ENCODE data around the gene PLB1.
"Not testable (repeated sequence)": the region's sequence is repeated elsewhere in the genome, so short reads cannot be mapped to it uniquely, and the experiment has no call there.

PLB1 gene

GRCh38 chr2:28538134-28538533 is 42.3 kb downstream of the PLB1 start:
- no peak for DNase-seq (ENCODE audit: low spot score)

DNA sequence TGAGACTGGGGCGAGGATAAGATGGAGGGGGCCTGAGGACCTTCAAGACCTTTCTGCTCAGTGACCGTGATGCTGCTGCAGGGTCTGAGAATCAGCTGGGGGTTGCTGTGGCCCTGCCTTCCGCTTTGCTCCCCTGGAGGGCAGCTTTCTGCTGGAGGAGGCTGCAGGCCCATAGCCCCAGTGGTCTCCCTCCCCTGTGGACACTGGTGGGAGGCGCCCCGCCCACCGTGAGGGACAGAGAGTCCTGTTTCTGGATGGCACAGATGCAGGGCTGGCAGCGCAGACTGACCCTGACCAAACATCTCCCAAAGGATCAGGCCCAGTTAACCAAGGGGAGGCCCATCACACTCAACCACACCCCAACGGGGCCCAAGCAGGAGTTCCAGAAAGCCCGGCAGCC is 42.8 kb downstream of the PLB1 start:
- no peak for DNase-seq (ENCODE audit: low spot score)

DNA sequence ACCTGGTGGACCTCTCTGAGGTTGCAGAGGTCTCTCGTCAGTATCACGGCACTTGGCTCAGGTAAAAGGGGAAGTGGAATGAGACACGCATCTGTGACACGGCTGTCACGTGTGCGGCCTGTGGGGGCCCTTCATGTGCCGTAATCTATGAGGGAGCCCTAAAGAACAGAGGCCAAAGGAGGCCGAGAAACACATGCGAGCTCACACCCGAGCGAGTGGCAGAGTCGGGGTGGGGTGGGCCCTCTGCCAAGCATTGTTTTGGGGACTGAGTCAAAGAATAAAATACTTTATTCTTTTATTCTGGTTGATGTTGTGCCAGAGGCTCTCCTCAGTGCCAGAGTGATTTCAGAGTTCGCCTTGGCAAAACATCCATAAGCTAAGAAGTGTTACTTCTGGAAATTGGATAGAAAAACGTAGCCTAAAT is 43.3 kb downstream of the PLB1 start:
- no peak for DNase-seq (ENCODE audit: low spot score)

- DNase-seq (ENCODE audit: low spot score): no peak
Measured at GRCh38 chr2:28543316-28544035, 47.6 kb downstream of the PLB1 start.

DNA sequence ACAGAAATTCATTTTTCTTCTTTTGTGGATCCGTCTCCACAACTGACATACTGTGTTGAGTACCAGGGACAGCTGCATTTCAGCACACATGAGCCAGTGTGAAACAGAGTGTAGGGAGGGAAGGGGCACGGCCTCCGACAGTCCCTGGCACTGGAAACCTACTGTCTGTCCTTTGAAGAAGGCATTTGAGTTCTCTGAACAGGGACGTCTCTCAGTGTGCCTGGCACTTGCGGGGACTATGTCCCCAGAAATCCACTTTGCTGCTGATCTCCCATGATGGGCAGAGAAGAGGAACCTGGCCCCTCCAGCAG is 48.1 kb downstream of the PLB1 start:
- no peak for DNase-seq (ENCODE audit: low spot score)

DNA sequence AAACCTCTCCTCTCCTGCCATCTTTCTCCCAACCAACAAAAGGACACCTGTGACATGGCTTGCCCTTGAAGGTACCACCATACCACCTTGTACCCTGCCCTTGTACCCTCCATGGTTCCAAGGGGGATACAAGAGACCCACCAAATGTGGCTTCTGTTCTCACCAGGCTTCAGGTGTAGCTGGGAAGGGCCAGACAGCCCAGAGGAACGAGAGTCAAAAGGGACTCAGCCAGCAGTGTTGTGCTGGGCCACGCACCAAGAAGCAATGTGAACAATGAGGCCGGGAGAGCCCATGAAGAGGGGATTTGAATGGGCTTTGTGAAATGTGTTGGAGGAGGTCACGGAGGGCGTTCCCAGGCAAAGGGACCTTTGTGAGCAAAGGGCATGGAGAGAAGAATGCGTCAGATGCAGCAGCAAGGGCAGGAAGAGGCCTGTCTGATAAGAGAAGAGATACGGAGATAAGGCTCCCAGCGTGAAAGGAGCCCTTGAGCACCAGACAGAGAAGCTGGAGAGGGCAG is 48.6 kb downstream of the PLB1 start:
- DNase-seq (ENCODE audit: low spot score): no peak

GRCh38 chr2:28544922-28545589 is 49.2 kb downstream of the PLB1 start:
- no peak for DNase-seq (ENCODE audit: low spot score)

DNA sequence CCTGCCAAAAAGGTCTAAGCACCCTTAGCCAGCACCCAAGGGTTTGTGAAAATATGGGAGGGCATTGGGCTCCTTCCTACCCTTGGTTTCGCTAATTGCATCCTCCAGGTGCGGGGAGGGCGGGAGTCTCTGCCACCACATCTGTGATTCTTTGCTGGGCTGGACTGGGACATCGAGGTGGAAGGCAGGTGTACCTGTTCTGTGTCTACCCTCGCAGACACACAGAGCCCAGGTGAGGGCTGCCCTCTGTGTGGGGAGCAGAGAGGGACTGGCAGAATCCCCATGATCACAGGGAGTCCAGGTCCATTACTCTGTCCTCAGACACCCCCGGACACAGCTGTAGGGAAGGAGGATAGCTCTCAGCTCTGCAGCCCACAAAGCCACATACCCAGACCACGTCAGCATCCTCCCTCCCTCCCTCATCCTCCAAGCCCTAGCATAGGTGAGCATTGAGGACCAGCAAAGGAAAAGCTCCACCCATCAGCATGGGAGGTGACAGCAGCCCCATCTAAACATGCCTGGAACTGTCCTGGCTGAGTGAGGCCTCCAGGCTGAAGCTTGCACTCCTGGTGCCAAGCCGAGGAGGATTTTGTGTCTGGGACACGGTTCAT is 49.8 kb downstream of the PLB1 start:
- no peak for DNase-seq (ENCODE audit: low spot score)

DNA sequence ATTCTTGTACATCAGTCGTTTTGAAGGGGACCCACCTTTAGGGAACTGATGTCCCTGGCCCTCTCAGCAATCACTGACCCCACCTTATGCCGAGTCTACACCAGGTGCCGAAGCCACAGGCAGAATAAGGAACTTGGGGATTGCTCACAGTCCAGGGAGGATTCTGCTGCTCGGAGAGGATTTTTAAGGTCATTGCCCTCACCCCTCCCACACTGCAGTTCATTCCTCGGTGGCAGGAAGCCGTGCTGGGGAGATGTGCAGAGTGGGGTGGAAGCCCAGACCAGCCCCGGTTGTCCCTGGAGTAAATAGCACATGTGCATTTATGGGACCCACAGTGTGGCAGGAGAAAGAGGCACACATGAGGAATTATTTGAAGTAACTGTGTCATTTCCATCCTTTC is 50.4 kb downstream of the PLB1 start:
- DNase-seq (ENCODE audit: low spot score): no peak

DNA sequence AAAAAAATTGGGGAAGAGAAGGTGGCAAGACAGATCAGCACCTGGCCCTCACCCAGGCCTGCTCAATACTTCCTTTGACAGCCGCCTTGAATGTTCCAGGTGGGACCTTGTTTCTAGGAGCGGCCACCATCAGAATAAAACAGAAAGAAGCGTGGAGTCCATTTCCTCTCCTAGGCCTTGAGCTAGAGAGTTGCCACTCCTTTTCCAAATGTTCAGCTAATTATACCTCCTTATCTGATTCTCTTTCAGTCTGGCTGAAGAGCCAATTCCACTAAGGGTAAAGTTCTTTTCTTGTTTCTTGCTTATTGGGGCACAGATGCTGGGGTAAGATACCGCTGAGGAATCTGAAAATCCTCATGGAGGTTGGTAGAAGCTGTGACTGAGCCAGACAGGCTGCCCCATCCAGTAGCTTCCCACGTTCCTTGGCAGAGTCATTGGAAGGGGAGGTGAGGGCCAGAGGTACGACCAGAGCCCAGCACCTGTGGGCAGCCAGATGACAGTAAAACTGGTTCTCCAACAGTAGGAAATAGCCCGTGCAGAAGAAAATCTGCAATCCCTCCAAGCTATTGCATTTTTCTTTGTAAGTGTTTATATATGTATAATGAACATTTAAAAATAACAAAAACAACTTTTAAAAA is 51.5 kb downstream of the PLB1 start:
- no peak for DNase-seq (ENCODE audit: low spot score)

DNA sequence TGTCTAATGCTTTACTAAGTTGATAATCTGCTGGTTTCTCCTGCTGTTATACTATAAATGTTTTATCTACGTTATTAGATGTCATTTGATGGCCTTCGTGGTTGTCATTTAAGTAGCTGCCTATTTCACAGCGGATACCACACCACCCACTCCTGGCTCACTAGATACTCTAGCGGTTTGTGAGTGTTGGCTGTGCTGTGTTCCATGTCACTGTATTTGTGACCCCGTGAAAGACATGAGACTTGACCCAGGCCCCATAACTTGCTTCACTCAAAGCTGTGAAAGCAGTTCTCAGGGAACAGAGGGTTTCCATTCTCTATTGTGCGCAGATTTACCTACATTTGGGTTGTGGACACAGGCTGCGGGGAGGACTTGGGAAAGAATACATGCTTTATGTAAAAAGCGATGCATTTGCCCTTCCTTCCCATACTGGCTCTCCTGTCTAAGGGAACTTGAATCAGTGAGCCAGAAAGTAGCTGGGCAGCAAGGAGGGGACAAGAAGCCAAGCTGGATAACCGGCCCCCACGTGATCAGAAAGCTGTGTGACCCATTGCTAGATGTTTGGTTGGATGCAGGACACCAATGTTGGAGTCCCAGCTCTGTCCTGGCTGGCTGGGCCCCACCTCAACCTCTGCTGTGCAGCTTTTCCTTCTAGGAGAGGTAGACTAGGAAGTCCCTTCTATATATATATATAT is 52.2 kb downstream of the PLB1 start:
- DNase-seq (ENCODE audit: low spot score): no peak

- not testable (repeated sequence) for DNase-seq (ENCODE audit: low spot score)
Measured at GRCh38 chr2:28550345-28550744, 54.5 kb downstream of the PLB1 start.

DNA sequence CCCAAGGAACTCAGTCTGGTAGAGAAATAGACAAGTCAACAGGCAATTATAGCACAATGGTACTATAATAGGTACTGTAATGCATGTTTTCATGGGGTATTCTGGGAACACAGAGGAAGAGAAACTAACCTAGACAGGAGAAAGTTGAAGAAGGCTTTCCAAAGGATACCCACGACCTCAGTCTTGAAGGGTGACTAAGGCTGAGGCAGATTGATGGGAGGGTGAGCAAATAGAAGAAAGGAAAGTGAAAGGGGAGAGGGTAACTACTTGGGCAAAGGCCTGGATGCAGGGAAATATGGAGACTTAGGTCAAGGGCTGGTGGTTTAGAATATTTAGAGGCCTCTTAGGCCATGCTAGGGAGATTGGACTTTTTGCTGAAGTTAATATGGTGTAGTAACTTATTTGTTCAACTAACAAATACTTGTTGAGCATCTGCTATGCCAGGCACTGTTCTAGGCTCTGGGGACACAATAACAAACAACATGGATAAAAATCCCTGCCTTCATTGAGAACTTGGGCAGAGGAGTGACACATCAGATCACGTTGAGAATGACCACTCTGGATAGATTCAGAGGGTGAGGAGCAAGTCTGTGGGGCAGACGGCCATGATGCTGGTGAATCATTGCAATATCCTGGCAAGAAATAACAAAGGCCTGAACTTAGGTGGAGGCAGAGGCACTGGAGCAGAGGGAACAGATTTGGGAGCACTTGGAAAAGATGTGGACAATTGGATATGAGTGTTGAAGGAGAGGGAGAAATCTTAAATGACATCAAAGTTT is 56.4 kb downstream of the PLB1 start:
- no peak for DNase-seq (ENCODE audit: low spot score)

DNA sequence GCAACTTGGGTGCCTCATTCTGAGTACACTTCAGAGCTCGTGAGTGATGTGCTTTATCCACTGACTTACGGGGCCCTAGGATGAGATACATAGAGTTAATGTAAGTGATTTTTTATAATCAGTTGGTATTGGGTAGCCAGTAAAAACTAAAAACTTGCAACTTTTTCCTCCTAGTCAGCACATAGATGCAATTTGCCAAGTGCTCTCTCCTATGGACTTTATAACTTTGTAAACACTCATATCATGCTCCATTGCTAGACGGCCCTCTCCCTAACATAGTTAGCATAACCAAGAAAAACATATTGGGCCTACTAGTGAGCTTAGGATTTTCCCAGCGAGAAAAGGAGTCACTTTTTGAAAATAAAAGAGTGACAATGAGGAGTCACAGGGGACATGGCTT is 60.4 kb downstream of the PLB1 start:
- DNase-seq (ENCODE audit: low spot score): no peak

- no peak for DNase-seq (ENCODE audit: low spot score)
Measured at GRCh38 chr2:28557389-28558131, 61.7 kb downstream of the PLB1 start.

DNA sequence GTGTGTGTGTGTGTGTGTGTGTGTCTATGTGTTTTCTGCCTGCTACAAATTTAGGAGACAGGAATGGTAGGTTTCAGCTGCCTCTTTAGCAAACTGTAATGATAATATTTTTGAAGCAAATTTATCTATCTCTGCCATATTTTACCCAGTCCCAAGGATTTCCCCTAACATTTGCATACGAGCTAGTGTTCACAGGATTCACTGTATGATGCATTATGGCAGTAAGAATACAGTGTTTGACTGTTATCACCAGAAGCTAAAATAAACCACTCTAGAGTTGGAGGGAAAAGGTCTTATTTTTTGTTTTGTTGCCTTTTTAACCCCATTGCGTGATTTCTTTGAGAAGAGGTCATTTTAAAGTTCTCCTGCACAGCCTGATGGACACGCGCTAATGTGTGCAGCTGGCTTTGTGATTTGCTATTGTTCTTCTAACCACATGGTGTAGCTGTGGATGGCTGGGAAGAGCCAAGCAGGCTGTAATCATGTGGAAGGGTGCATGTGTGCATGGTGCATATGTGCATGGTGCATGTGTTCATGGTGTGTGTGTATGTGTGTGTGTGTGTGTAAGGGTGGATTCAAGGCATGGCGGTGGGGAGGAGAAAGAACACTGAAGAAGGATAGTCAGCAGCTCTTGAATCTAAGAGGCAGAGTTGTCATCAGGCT is 62.4 kb downstream of the PLB1 start:
- no peak for DNase-seq (ENCODE audit: low spot score)

- no peak for DNase-seq (ENCODE audit: low spot score)
Measured at GRCh38 chr2:28558918-28559317, 63.1 kb downstream of the PLB1 start.

DNA sequence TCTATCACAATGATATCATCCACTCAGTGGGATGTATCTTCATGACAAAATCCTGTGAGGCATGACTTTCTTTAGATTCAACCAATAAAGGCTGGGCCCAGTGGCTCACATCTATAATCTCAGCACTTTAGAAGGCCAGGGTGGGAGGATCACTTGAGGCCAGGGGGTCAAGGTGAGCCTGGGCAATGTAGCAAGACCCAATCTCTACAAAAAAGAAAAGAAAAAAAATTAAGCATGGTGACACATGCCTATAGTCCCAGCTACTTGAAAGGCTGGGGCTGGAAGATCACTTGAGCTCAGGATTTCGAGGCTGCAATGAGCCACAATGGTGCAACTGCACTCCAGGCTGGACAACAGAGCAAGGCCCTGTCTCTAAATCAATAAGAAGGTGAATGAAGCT is 68.0 kb downstream of the PLB1 start:
- DNase-seq (ENCODE audit: low spot score): no peak

- DNase-seq (ENCODE audit: low spot score): no peak
Measured at GRCh38 chr2:28564346-28564745, 68.5 kb downstream of the PLB1 start.

GRCh38 chr2:28565033-28565432 is 69.2 kb downstream of the PLB1 start:
- no peak for DNase-seq (ENCODE audit: low spot score)

Data from hematopoietic multipotent progenitor cell treated with erythropoietin and hydrocortisone succinate and interleukin-3 and kit ligand, for 15 days (in vitro differentiated cells).